Caco-2 (cell line): ENCODE results near the gene GABRG3. TPM values are rescaled to one million over a fixed set of nuclear protein-coding genes. Genes with fewer than 3 reads are reported as not detected.

Source experiments
- BruUV-seq: library from RNA; stranded (reverse); fragments of 400-500 nt; replicated peaks from 2 replicates; lab custom pipeline; 2021; lab: Mats Ljungman, UMichigan
- CTCF ChIA-PET: fragments of 300-600 bp; sonication (Branson Sonifier 250); formaldehyde crosslinking; loops from one replicate; lab custom pipeline; 2022; ENCODE audit warnings: antibody characterized with exemption; lab: Charles Lee
- POLR2A ChIA-PET: fragments of 300-600 bp; sonication (Branson Sonifier 250); formaldehyde crosslinking; loops from one replicate; lab custom pipeline; 2022; ENCODE audit warnings: antibody characterized with exemption; lab: Charles Lee
- DNase-seq, 2 experiments: peaks; one replicate each; pipeline versions ENCODE4 v3.0.0 to v3.0.0-alpha.2; 2020 to 2022
- H3K27me3 ChIP-seq: replicated peaks from 2 replicates; pipeline ENCODE4 v1.6.0; 2011; ENCODE audit warnings: low read length; ENCODE audit not compliant: control insufficient read depth, insufficient read depth
- H3K36me3 ChIP-seq: 2 replicates; pipeline ENCODE4 v1.5.1; 2011; ENCODE audit warnings: low read length; ENCODE audit not compliant: control insufficient read depth, insufficient read depth
- H3K4me1 ChIP-seq: fragments of 250-450 bp; sonication (Bioruptor Pico); 2 replicates; pipeline ENCODE4 v1.5.1; 2020; ENCODE audit warnings: mild to moderate bottlenecking
- H3K4me3 ChIP-seq: 2 replicates; pipeline ENCODE4 v1.5.1; 2011; ENCODE audit warnings: low read depth, mild to moderate bottlenecking, control low read depth, low read length
- H3K9me3 ChIP-seq: fragments of 250-450 bp; sonication (Bioruptor Pico); 2 replicates; pipeline ENCODE4 v1.5.1; 2020; ENCODE audit warnings: mild to moderate bottlenecking, moderate library complexity
- H3K27ac Mint-ChIP-seq: one replicate; pipeline ENCODE4 v1.8.0; 2022; ENCODE audit warnings: mixed read lengths; ENCODE audit not compliant: unreplicated experiment
- H3K27me3 Mint-ChIP-seq: one replicate; pipeline ENCODE4 v1.8.0; 2022; ENCODE audit warnings: mixed read lengths; ENCODE audit not compliant: insufficient read depth, unreplicated experiment
- H3K36me3 Mint-ChIP-seq: one replicate; pipeline ENCODE4 v1.8.0; 2022; ENCODE audit warnings: mild to moderate bottlenecking, mixed read lengths; ENCODE audit not compliant: insufficient read depth, unreplicated experiment
- H3K4me1 Mint-ChIP-seq: one replicate; pipeline ENCODE4 v1.8.0; 2022; ENCODE audit warnings: low read depth, mixed read lengths; ENCODE audit not compliant: unreplicated experiment
- H3K4me3 Mint-ChIP-seq: one replicate; pipeline ENCODE4 v1.8.0; 2022; ENCODE audit warnings: mild to moderate bottlenecking, moderate library complexity, mixed read lengths; ENCODE audit not compliant: unreplicated experiment
- H3K9me3 Mint-ChIP-seq: one replicate; pipeline ENCODE4 v1.8.0; 2022; ENCODE audit warnings: mixed read lengths; ENCODE audit not compliant: unreplicated experiment
- intact Hi-C: fragments of 100-400 bp; cut with micrococcal nuclease; formaldehyde crosslinking; loops from one replicate; pipeline ENCODE4 v1.10.0; 2022; ENCODE audit not compliant: unreplicated experiment
- total RNA-seq: library from RNA; stranded (reverse); gene quantifications from 2 replicates; pipeline ENCODE4 v1.2.3, GENCODE V29; 2022
- TF ChIP-seq, protein P1 (sequence below), 2 experiments: fragments of 200-600 bp in 1 of 2; IDR thresholded peaks; 1 replicate in 1 of 2; 2 replicates in 1 of 2; pipeline versions ENCODE4 v1.5.1 to v1.8.0; 2011 to 2022; ENCODE audit warnings: antibody characterized with exemption in 1 of 2, control low read depth in 1 of 2, inconsistent platforms in 1 of 2, low read depth in 1 of 2, low read length in 1 of 2, mild to moderate bottlenecking in 1 of 2, moderate library complexity in 1 of 2; ENCODE audit not compliant: insufficient read depth in 1 of 2, severe bottlenecking in 1 of 2, unreplicated experiment in 1 of 2

The GABRG3 gene
- total RNA-seq, 1 experiment from 2014 or later, result not detected

DNA sequence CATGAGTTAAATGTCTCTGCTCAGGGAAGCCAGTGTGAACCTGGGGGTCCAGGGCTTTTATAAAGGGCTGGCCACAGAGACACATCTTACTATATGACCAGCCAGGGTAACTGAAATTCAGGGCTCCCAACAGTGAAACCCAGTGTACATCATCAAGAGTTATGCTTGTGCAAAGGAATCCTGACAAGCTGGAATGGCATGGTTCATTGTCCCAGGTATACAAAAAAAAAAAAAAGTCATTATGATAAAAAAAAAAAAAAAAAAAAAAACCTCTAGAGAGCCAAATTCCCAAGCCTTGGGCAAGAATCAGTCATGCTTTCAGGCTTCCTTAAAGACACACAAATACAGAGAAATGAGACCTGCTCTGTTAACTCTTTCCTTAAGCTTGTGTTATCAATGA, 452.0 kb downstream of the GABRG3 start:
- no TSS peak for BruUV-seq
- ChIA-PET POLR2A (no interaction called here), CTCF (no interaction called here)
- 0 out of 2 replicates have a peak, but pooled peaks cover 4% of the 10 kb centered on the region for H3K9me3 ChIP-seq
- no peaks in the 10 kb centered on the region for H3K27me3 ChIP-seq
- Mint-ChIP-seq H3K27ac (no peak overlapping the region), H3K4me1 (no peaks in the 10 kb centered on the region), H3K9me3 (no peaks in the 10 kb centered on the region), H3K36me3 (no peaks in the 10 kb centered on the region), H3K27me3 (peaks cover 8% of the 10 kb centered on the region), H3K4me3 (no peak overlapping the region)
- intact Hi-C loops, result no loop called here
- no peak overlapping the region for H3K4me3 ChIP-seq
- H3K4me1 ChIP-seq, result no peaks in the 10 kb centered on the region
- no peak for DNase-seq
- no peaks in the 10 kb centered on the region for H3K36me3 ChIP-seq
- TF ChIP-seq, protein P1, sequence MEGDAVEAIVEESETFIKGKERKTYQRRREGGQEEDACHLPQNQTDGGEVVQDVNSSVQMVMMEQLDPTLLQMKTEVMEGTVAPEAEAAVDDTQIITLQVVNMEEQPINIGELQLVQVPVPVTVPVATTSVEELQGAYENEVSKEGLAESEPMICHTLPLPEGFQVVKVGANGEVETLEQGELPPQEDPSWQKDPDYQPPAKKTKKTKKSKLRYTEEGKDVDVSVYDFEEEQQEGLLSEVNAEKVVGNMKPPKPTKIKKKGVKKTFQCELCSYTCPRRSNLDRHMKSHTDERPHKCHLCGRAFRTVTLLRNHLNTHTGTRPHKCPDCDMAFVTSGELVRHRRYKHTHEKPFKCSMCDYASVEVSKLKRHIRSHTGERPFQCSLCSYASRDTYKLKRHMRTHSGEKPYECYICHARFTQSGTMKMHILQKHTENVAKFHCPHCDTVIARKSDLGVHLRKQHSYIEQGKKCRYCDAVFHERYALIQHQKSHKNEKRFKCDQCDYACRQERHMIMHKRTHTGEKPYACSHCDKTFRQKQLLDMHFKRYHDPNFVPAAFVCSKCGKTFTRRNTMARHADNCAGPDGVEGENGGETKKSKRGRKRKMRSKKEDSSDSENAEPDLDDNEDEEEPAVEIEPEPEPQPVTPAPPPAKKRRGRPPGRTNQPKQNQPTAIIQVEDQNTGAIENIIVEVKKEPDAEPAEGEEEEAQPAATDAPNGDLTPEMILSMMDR (IDR thresholded peaks at IDR 0.05; ENCODE audit: insufficient read depth in 1 of 2, low read depth in 1 of 2, low read length in 1 of 2, severe bottlenecking in 1 of 2, unreplicated experiment in 1 of 2), result no peak

DNA sequence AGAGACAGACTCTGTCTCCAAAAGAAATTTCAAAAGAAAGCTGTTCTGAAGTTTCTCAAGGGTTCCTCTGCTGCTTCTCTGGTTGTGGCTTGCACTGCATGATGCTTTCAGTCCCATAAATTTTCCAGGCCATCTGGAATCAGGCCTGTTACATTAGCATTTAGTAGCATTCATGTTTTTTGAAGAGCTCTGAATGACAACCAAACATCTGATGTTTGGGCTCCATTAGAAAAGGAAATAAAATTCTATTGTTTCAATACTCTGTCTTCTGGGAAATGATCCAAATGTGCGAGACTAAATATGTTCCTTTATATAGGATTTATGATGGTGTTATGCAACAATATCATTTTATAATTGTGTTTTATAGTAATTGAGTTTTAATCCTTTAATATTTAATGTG, 455.8 kb downstream of the GABRG3 start:
- TF ChIP-seq, protein P1 (IDR thresholded peaks at IDR 0.05; ENCODE audit: insufficient read depth in 1 of 2, low read depth in 1 of 2, low read length in 1 of 2, severe bottlenecking in 1 of 2, unreplicated experiment in 1 of 2), result no peak
- H3K27ac Mint-ChIP-seq, result no peak overlapping the region
- no peaks in the 10 kb centered on the region for H3K36me3 Mint-ChIP-seq
- no peaks in the 10 kb centered on the region for H3K27me3 Mint-ChIP-seq
- H3K4me1 Mint-ChIP-seq, result no peaks in the 10 kb centered on the region
- H3K4me3 ChIP-seq, result no peak overlapping the region
- H3K4me3 Mint-ChIP-seq, result no peak overlapping the region
- H3K9me3 Mint-ChIP-seq, result peaks cover 12% of the 10 kb centered on the region
- no peaks in the 10 kb centered on the region for H3K36me3 ChIP-seq
- H3K4me1 ChIP-seq, result no peaks in the 10 kb centered on the region
- DNase-seq, result no peak
- H3K27me3 ChIP-seq, result no peaks in the 10 kb centered on the region
- CTCF ChIA-PET, result no interaction called here
- no TSS peak for BruUV-seq
- intact Hi-C loops, result no loop called here
- POLR2A ChIA-PET, result no interaction called here
- H3K9me3 ChIP-seq, result 0 out of 2 replicates have a peak, but pooled peaks cover 14% of the 10 kb centered on the region

DNA sequence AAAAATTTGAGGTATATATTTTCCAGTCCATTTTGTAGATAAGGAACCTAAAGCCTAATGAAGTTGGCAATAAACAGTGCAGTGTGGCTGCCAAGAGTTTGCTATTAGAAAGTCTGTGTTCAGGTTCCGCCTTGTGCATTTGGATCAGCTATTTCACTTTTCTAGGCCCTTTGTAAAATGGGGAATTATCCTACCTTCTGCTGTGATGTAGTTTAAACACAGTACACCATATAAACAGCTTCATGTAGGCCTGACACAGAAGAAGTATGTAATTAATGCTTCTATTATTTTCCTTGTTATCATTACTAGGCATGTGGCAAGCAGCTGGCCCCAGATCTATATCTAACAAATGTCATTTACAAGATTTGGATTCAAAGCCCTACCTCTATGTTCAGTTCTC, 456.3 kb downstream of the GABRG3 start:
- Mint-ChIP-seq H3K4me1 (no peaks in the 10 kb centered on the region), H3K4me3 (no peak overlapping the region), H3K27ac (no peak overlapping the region), H3K9me3 (peaks cover 16% of the 10 kb centered on the region), H3K36me3 (no peaks in the 10 kb centered on the region), H3K27me3 (no peaks in the 10 kb centered on the region)
- ChIA-PET CTCF (no interaction called here), POLR2A (no interaction called here)
- TF ChIP-seq, protein P1 (IDR thresholded peaks at IDR 0.05; ENCODE audit: insufficient read depth in 1 of 2, low read depth in 1 of 2, low read length in 1 of 2, severe bottlenecking in 1 of 2, unreplicated experiment in 1 of 2), result no peak
- no peaks in the 10 kb centered on the region for H3K36me3 ChIP-seq
- no peak for DNase-seq
- no peaks in the 10 kb centered on the region for H3K27me3 ChIP-seq
- H3K9me3 ChIP-seq, result 0 out of 2 replicates have a peak, but pooled peaks cover 14% of the 10 kb centered on the region
- no peaks in the 10 kb centered on the region for H3K4me1 ChIP-seq
- H3K4me3 ChIP-seq, result no peak overlapping the region
- intact Hi-C loops, result no loop called here
- no TSS peak for BruUV-seq
